SIG-M5 (cell line): ENCODE measurements around the gene PIR.

Source experiments
- DNase-seq: peaks from one replicate; lab custom pipeline; 2025; lab: John Stamatoyannopoulos, UW

PIR gene

GRCh38 chrX:15416133-15416993, 76.8 kb downstream of the PIR start:
- no peak for DNase-seq

GRCh38 chrX:15413101-15413500, 80.0 kb downstream of the PIR start:
- DNase-seq: no peak

- DNase-seq: no peak
Observed at GRCh38 chrX:15410947-15411346, 82.2 kb downstream of the PIR start.

- no peak for DNase-seq
Observed at GRCh38 chrX:15410430-15410829, 82.7 kb downstream of the PIR start.

- DNase-seq: no peak
Observed at GRCh38 chrX:15405846-15406245, 87.3 kb downstream of the PIR start.

GRCh38 chrX:15404401-15405096, 88.6 kb downstream of the PIR start:
- DNase-seq: no peak

GRCh38 chrX:15401378-15401777, 91.8 kb downstream of the PIR start:
- no peak for DNase-seq

- no peak for DNase-seq
Observed at GRCh38 chrX:15399962-15400391, 93.2 kb downstream of the PIR start.

GRCh38 chrX:15398874-15399273, 94.3 kb downstream of the PIR start:
- no peak for DNase-seq

- DNase-seq: no peak
Observed at GRCh38 chrX:15395789-15396188, 97.3 kb downstream of the PIR start.

- no peak for DNase-seq
Observed at GRCh38 chrX:15391850-15392249, 101.3 kb downstream of the PIR start.

- no peak for DNase-seq
Observed at GRCh38 chrX:15384304-15384703, 108.8 kb downstream of the PIR start, which contains the start of gene VEGFD. TSS of gene VEGFD (minus strand) at chrX:15384413. CDS start at chrX:15383946, 467 bp downstream.

GRCh38 chrX:15382813-15383212, 110.3 kb downstream of the PIR start:
- no peak for DNase-seq

GRCh38 chrX:15376956-15377355, 116.2 kb downstream of the PIR start:
- DNase-seq: no peak

GRCh38 chrX:15373976-15374375, 119.2 kb downstream of the PIR start:
- DNase-seq: no peak

- DNase-seq: peak; percentile 1
Observed at GRCh38 chrX:15366506-15367352, 126.4 kb downstream of the PIR start.

- no peak for DNase-seq
Observed at GRCh38 chrX:15359701-15360100, 133.4 kb downstream of the PIR start.

GRCh38 chrX:15358533-15358932, 134.6 kb downstream of the PIR start:
- DNase-seq: no peak

GRCh38 chrX:15356444-15356843, 136.7 kb downstream of the PIR start:
- no peak for DNase-seq

- DNase-seq: no peak
Observed at GRCh38 chrX:15350329-15350996, 142.7 kb downstream of the PIR start.

- DNase-seq: no peak
Observed at GRCh38 chrX:15349046-15349445, 144.1 kb downstream of the PIR start.

GRCh38 chrX:15345976-15346375, 147.2 kb downstream of the PIR start:
- DNase-seq: no peak
